Femur (tissue), 1 donor: ENCODE measurements around the gene SWT1.

Experiments used
- DNase-seq: peaks from one replicate; pipeline ENCODE4 v3.0.0-alpha.2; 2017

SWT1 gene

DNA sequence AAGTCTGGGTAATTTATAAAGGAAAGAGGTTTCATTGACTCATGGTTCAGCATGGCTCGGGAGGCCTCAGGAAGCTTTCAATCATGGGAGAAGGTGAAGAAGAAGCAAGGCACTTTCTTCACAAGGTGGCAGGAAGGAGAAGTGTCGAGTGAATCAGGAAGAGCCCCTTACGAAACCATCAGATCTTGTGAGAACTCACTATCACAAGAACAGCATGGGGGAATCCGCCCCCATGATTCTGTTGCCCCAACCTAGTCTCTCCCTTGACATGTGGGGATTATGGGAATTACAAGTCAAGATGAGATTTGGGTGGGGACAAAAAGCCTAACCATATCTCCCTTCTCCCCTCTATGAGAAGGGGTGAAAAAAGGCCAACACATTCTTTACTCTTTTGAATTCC, 171.3 kb downstream of the SWT1 start:
- DNase-seq, result no peak

DNA sequence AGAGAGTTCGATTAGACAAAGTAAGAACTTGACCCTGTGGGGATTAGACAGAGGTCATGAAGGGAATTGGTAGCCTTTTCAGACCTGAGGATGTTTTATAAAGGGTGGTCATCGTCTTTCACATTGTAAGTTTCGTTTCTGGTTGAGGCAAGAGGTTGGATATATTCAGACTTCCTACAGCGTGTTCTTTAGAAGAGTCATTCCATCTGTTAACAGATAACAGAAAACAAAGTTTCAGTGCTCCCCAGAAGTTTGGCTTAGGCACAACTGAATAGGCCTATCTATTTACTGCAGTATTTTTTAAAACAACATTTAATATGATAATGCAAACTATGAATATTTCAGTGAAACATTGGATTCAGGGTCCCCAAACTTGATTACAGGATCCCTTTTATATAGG, 177.2 kb downstream of the SWT1 start:
- DNase-seq, result no peak

DNA sequence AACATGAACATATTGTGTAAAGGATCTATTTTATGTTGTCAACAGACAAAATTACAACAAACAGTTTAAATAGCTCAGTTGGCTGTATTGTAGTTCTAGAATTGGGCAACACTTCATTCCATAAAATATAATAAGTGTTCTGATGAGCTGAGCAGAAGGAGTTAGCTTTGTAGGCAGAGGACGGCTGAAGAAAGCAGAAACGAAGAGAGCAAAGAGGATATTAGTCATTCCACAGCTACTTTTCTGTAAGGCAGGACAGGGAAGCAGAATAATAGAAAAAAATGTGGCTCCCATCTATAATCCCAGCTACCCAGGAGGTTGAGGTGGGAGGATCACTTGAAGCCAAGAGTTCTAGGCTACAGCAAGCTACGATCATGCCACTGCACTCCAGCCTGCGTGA, 180.3 kb downstream of the SWT1 start:
- no peak for DNase-seq

DNA sequence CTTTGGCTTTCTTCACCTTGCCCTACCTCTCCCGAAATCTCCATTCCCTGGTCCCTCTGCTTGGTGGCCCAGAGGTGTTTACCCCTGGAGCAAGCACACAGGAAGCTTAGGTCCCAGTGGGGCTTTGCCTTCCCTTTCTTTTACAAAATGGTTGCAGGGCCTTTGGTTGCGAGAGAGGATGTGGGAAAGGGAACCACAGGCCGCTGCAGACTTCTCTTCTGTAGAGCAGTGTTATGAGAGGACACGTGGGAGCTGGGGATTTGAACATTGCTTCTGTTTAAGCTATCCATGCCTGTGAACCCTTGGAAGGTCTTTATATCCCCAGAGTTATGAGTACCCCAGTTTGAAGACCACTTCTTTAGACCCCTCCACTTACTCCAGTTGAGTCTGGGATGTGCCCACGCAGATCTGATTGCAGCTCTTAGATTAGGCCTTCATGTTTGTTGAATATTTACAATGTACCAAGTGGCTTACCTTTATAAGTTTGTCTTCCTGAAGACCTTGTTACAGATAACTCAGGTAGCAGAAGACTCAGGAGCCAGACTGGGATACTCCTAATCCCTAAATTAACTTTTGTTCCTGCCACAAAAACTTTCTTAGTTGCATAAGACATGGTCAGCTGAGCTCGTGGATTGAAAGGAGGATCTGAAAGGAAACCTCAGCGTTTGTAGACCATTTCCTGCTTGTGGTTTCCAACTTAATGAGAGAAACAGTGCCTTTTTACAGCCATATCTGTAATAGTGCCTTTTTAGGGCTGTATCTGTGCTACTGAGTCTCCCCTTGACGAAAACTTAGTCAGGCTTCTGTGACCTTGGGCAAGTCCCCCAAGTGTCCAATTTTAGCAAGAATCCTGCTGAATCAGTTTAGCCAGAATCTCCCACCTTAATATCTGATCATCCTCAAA, 182.0 kb downstream of the SWT1 start:
- peak; percentile 51 for DNase-seq

DNA sequence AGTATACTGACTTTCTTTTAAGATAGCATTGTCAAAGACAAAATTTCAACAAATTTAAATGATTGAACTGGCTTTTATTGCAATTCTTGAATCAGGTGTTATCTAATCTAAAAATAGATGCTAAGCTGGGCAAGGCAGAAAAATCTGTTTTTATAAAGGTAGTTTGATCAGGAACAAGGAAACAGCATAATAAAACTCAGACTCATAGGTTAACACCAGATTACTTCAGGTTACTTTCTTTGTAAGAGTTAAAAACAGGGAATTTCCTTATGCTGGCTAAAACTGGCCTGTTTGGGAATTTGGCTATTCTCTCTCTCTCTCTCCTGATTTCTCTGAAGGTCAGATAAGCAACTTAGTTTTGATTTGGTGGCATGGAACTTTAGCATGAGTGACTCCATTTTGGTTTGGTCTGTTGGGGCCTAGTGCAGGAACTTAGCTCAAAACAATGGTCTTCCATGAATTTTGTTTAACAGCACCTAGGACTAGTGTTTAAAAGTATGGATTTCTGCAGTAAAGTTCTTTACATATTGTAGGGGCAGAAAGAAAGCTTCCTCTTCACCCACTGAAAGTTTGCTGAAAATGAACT, 184.3 kb downstream of the SWT1 start:
- no peak for DNase-seq
